Ovary (tissue), 3 donors: ENCODE results near the gene RAB3GAP1.

Source experiments
- EP300 ChIP-seq: sonication (generic); formaldehyde crosslinking; IDR thresholded peaks from one replicate; pipeline ENCODE4 v1.6.1; 2017; ENCODE audit warnings: antibody characterized with exemption
- POLR2A ChIP-seq: fragments of 450-650 bp; IDR thresholded peaks from one replicate; pipeline ENCODE4 v1.6.1; 2017; ENCODE audit warnings: antibody characterized with exemption, mild to moderate bottlenecking, moderate library complexity
- TF ChIP-seq, protein P1 (sequence below), 3 donors: fragments of 450-650 bp in 2 of 3; fragments of 200-600 bp in 1 of 3; IDR thresholded peaks; one replicate each; pipeline versions ENCODE4 v1.5.1 to v1.8.0; 2016 to 2022; ENCODE audit warnings: antibody characterized with exemption in 3 of 3, mild to moderate bottlenecking in 1 of 3
- donor health status: DM: no; HTN: no; CAD: no.

DNA sequence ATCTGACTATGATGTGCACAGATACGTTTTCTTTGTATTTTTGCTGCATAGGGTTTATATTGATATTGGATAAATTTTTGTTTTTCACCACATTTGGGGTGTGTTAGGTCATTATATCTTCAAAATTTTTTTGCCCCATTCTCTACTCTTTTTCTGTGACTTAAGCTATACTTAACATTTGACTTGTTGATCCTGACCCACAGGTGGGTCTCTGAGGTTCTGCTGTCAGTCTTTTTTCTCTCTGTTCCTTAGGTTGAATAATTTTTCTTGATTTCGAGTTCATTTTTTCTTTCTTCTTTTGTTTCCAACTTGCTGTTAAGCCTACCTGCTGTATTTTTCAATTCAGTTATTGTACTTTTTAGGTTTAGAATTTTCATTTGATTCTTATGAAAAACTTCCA is 12.1 kb downstream of the RAB3GAP1 start:
- TF ChIP-seq, protein P1, sequence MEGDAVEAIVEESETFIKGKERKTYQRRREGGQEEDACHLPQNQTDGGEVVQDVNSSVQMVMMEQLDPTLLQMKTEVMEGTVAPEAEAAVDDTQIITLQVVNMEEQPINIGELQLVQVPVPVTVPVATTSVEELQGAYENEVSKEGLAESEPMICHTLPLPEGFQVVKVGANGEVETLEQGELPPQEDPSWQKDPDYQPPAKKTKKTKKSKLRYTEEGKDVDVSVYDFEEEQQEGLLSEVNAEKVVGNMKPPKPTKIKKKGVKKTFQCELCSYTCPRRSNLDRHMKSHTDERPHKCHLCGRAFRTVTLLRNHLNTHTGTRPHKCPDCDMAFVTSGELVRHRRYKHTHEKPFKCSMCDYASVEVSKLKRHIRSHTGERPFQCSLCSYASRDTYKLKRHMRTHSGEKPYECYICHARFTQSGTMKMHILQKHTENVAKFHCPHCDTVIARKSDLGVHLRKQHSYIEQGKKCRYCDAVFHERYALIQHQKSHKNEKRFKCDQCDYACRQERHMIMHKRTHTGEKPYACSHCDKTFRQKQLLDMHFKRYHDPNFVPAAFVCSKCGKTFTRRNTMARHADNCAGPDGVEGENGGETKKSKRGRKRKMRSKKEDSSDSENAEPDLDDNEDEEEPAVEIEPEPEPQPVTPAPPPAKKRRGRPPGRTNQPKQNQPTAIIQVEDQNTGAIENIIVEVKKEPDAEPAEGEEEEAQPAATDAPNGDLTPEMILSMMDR (IDR thresholded peaks at IDR 0.05): no peak
- TF ChIP-seq POLR2A (no peak), EP300 (no peak)
